Pancreas (tissue), 10 donors: ENCODE data around the gene TCAF1. TPM values are rescaled to one million over a fixed set of nuclear protein-coding genes. Genes with fewer than 3 reads are reported as not detected.
"Not testable (repeated sequence)": the region's sequence is repeated elsewhere in the genome, so short reads cannot be mapped to it uniquely, and the experiment has no call there.

Experiments used
- ATAC-seq, 4 donors: fragments of 200-7000 bp; cut with Tn5 transposase; one replicate each; pipeline versions ENCODE4 v1.8.0 to v1.9.1; 2020; ENCODE audit warnings: mild to moderate bottlenecking in 4 of 4, moderate library complexity in 4 of 4
- DNase-seq, 6 donors: peaks; one replicate each; pipeline ENCODE4 v3.0.0-alpha.2; 2020
- FAIRE-seq: peaks from 2 replicates; lab custom pipeline; 2012; peaks lifted over from hg19 to GRCh38; lab: Jason Lieb, UNC
- H3K27ac ChIP-seq, 4 donors: fragments of 200-600 bp; sonication (generic); 1 replicate in 3 of 4; 2 replicates in 1 of 4; pipeline versions ENCODE4 v1.5.0 to v1.8.0; 2020
- H3K27me3 ChIP-seq, 4 donors: fragments of 200-600 bp; one replicate each; pipeline ENCODE4 v1.8.0; 2021
- H3K36me3 ChIP-seq, 3 donors: fragments of 200-600 bp; sonication (generic) in 1 of 3; one replicate each; pipeline versions ENCODE4 v1.5.0 to v1.8.0; 2020 to 2021
- H3K4me1 ChIP-seq, 3 donors: fragments of 200-600 bp; one replicate each; pipeline ENCODE4 v1.8.0; 2021
- H3K4me3 ChIP-seq, 4 donors: fragments of 200-600 bp; sonication (generic) in 2 of 4; one replicate each; pipeline versions ENCODE4 v1.5.0 to v1.8.0; 2020 to 2021
- H3K9me3 ChIP-seq, 4 donors: fragments of 200-600 bp; one replicate each; pipeline ENCODE4 v1.8.0; 2021
- CTCF ChIP-seq, 4 donors: fragments of 200-600 bp; sonication (generic) in 3 of 4; IDR thresholded peaks; one replicate each; pipeline versions ENCODE4 v1.5.0 to v1.8.0; 2021; ENCODE audit warnings: antibody characterized with exemption in 4 of 4
- WGBS, 2 donors: extraction: QIAGEN DNeasy Blood & Tissue Kit; methylation state at CpG; one replicate each; pipeline ENCODE4 v1.1.7; 2013; 5-methylcytosine and 5-hydroxymethylcytosine counted together
- intact Hi-C, 3 donors: fragments of 100-400 bp; cut with DNase I; formaldehyde crosslinking; loops; one replicate each; pipeline versions ENCODE4 v1.11.1 to v1.14.2; 2022
- polyA plus RNA-seq, 2 donors: library from polyadenylated mRNA; stranded (reverse); fragments of 200-250 nt; gene quantifications; one replicate each; pipeline ENCODE4 v1.2.3, GENCODE V29; 2013
- total RNA-seq, 6 donors: library from RNA; stranded (reverse); fragmentation: NEBNext Ultra II Directional in 4 of 6; extraction: Animal tissue kit (Norgen Biotek cat#: 25700) in 4 of 6; gene quantifications; one replicate each; pipeline versions ENCODE4 v1.2.1 to v1.2.4, GENCODE V29; 2021 to 2023
- donor health status: healthy with polysubstance abuse.
- donor health status: DM: no; HTN: no; CAD: no; lungs with moderate emphysema.
- donor health status: DM: no; HTN: no; CAD: no.
- donor health status: control.
- donor health status: control.
- donor health status: Bipolar disorder and iron deficiency.
- donor health status: DM: yes; HTN: yes; CAD: no.
- donor health status: DM: no; HTN: no; CAD: no.
- donor health status: DM: no; HTN: no; CAD: no.
- donor health status: DM: yes; HTN: yes; CAD: no.

TCAF1 gene
- total and polyA plus RNA-seq, 8 donors = 9.1 to 30.5 (median 19.2) TPM

DNA sequence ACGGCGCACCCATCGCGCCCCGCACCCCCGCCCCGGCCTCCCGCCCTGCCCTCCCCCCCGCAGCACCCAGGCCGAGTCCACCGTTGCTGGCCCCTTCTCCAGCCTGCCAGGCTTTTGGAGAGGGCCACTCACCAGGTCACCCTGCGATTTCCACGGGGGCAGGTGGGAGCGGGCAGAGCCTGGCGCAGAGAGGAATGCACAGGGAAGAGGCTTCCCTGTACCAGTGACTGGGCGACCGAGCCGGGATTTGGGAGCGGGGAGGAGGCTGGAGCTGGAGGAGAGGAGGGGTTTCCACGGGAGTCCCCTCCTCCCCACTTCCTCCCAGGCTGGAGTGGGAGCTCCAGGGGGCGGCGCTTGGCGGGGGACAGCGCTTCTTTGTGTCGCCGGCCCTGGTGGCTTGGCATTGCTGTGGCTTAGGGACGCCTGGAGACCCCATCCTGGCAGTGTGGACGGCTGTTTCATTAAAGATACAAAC, 19.3 kb downstream of the TCAF1 start:
- no peaks in the 10 kb centered on the region for H3K9me3 ChIP-seq
- peak overlapping the region; percentile 8 to 42 (median 21) for H3K4me3 ChIP-seq
- 16 to 45% methylated on average over 18 to 28 of the region's 28 CpGs for WGBS, 2 donors
- H3K27ac ChIP-seq = peak overlapping the region in 2 of 4 donors; percentile 13 to 47
- H3K36me3 ChIP-seq = no peaks in the 10 kb centered on the region
- intact Hi-C loops = no loop called here
- no peaks in the 10 kb centered on the region for H3K27me3 ChIP-seq
- ATAC-seq (peak; percentile 41 to 88 (median 81)), DNase-seq (peak in 5 of 6 donors; percentile 36 to 73 (median 48)), FAIRE-seq (no peak)
- no peaks in the 10 kb centered on the region for H3K4me1 ChIP-seq
- no peak for TF ChIP-seq CTCF (IDR thresholded peaks at IDR 0.05)

DNA sequence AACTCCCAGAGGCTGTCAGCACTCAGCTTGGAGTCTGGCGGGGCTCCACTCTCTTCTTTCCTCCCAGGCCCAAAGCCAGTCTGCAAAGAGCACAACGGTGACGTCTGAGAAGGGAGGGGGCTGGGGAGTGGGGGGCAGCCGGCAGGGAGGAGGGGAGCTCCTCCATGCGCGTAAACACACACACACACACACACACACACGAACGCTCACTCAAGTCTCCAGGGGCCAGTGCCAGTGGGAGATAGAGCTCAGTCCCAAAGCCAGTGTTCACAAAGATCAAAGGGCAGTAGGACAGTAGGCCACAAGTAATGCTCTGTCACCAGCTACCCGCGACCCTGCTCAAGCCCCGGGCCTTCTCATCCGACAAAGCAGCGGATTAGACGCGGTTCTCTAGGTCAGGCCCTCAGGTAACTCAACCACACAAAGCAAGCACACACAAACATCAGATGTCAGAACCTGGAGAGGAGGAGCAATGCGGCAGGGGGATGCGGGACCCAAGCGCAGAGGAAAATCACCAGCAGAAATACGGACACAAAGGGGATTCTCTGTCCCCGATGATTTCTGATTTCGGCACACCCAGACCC, 19.9 kb downstream of the TCAF1 start:
- peak; percentile 38 to 54 (median 39) for ATAC-seq
- Histone ChIP-seq H3K27ac (peak overlapping the region in 2 of 4 donors; percentile 13 to 47), H3K27me3 (no peaks in the 10 kb centered on the region), H3K4me1 (no peaks in the 10 kb centered on the region), H3K9me3 (no peaks in the 10 kb centered on the region), H3K4me3 (peak overlapping the region; percentile 8 to 42 (median 21)), H3K36me3 (no peaks in the 10 kb centered on the region)
- peak in 1 of 6 donors; percentile 17 for DNase-seq
- intact Hi-C loops = no loop called here
- WGBS, 2 donors = 42 to 43% methylated on average over 18 to 21 of the region's 21 CpGs
- FAIRE-seq = no peak
- no peak for TF ChIP-seq CTCF (IDR thresholded peaks at IDR 0.05)

- Histone ChIP-seq H3K4me1 (no peaks in the 10 kb centered on the region), H3K27ac (no peak overlapping the region), H3K36me3 (peaks cover 0 to 6% (median 0%) of the 10 kb centered on the region in 3 donors), H3K4me3 (no peak overlapping the region), H3K27me3 (no peaks in the 10 kb centered on the region), H3K9me3 (no peaks in the 10 kb centered on the region)
- intact Hi-C loops = no loop called here
- no peak for ATAC-seq
- 66 to 75% methylated on average over 4 of the region's 4 CpGs for WGBS, 2 donors
- no peak for FAIRE-seq
- TF ChIP-seq CTCF (IDR thresholded peaks at IDR 0.05) = no peak
- DNase-seq = no peak
Observed at GRCh38 chr7:143878884-143879283, 23.1 kb downstream of the TCAF1 start.

- no peak overlapping the region for H3K27ac ChIP-seq
- no peak overlapping the region for H3K4me3 ChIP-seq
- no peaks in the 10 kb centered on the region for H3K4me1 ChIP-seq
- FAIRE-seq = no peak
- TF ChIP-seq CTCF (IDR thresholded peaks at IDR 0.05) = no peak
- no peak for ATAC-seq
- no peak for DNase-seq
- WGBS, 2 donors = 97 to 98% methylated on average over 3 of the region's 3 CpGs
- H3K36me3 ChIP-seq = peaks cover 0 to 6% (median 0%) of the 10 kb centered on the region in 3 donors
- no peaks in the 10 kb centered on the region for H3K27me3 ChIP-seq
- H3K9me3 ChIP-seq = no peaks in the 10 kb centered on the region
- intact Hi-C loops = no loop called here
Observed at GRCh38 chr7:143877098-143877497, 24.9 kb downstream of the TCAF1 start.

GRCh38 chr7:143876218-143876617, 25.8 kb downstream of the TCAF1 start:
- no peaks in the 10 kb centered on the region for H3K4me1 ChIP-seq
- intact Hi-C loops = no loop called here
- H3K36me3 ChIP-seq = peaks cover 0 to 6% (median 0%) of the 10 kb centered on the region in 3 donors
- ATAC-seq (no peak), FAIRE-seq (no peak), DNase-seq (peak in 1 of 6 donors; percentile 32)
- H3K27ac ChIP-seq = no peak overlapping the region
- TF ChIP-seq CTCF (IDR thresholded peaks at IDR 0.05) = no peak
- no peaks in the 10 kb centered on the region for H3K9me3 ChIP-seq
- 96 to 97% methylated on average over 9 of the region's 9 CpGs for WGBS, 2 donors
- no peaks in the 10 kb centered on the region for H3K27me3 ChIP-seq
- H3K4me3 ChIP-seq = no peak overlapping the region

DNA sequence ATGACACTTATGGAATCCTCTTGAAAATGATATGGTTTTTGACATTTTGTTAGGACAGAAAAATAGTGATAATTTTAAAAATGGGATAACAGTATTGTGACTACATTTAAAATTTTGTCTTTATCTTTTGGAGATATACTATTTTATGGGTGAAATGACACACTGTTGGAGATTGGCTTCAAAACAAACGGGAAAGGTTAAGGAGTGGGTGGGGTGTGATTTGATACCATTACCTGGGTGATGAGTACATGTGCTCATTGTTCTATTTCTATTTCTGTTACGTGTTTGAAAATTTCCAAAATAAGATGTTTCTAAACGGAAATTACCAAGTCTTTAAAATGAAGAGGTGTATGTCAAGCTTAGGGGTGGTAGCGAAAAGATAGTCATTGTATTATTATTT, 28.7 kb downstream of the TCAF1 start:
- H3K27me3 ChIP-seq, intact Hi-C loops, H3K9me3 ChIP-seq, ATAC-seq, DNase-seq, FAIRE-seq, H3K4me1 ChIP-seq, H3K36me3 ChIP-seq, H3K27ac ChIP-seq, H3K4me3 ChIP-seq: not testable (repeated sequence)
- 90 to 97% methylated on average over 3 of the region's 4 CpGs for WGBS, 2 donors

DNA sequence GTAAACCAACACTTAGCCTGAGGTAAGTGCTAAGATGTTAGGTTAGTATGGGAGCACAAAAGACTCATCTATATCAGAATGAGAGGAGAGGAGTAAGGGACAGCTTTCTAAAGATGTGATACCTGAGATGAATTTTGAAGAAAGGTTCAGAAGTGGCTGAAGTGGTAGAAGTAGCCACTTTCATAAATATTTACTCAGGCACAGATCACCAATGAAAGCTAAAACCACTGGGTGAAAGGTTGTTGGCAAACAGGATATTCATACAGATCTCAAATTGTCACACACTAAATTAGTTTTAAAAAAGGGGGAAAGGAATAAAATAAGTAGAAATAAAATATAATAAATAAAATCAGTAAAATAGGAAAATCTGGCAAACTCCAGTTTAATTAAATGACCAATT, 30.4 kb downstream of the TCAF1 start:
- H3K4me3 ChIP-seq, H3K36me3 ChIP-seq, ATAC-seq, DNase-seq, intact Hi-C loops, H3K27ac ChIP-seq, H3K27me3 ChIP-seq, H3K9me3 ChIP-seq, H3K4me1 ChIP-seq: not testable (repeated sequence)
- FAIRE-seq = peak; percentile 45
